ENCODE data around the gene ARID1B. TPM values are rescaled to one million over a fixed set of nuclear protein-coding genes. Genes with fewer than 3 reads are reported as not detected.
"Not testable (repeated sequence)": the region's sequence is repeated elsewhere in the genome, so short reads cannot be mapped to it uniquely, and the experiment has no call there.

ARID1B gene
- total RNA-seq, 2 donors from 2014 or later, result 74.0 to 110 TPM

GRCh38 chr6:156943816-156944215, 166.6 kb downstream of the ARID1B start:
- H3K4me1 ChIP-seq (ENCODE audit: control insufficient read depth, insufficient read depth, low read length), result peaks cover 3% of the 10 kb centered on the region
- TF ChIP-seq CTCF (conservative IDR thresholded peaks at IDR 0.05), result no peak
- H3K4me3 ChIP-seq (ENCODE audit: low read length), result no peak overlapping the region
- peak overlapping the region; percentile 54 for H3K27ac ChIP-seq (ENCODE audit: low read depth, low read length)
- Mint-ChIP-seq H3K27me3 (ENCODE audit: insufficient read depth) (no peaks in the 10 kb centered on the region), H3K9me3 (no peaks in the 10 kb centered on the region), H3K27ac (peak overlapping the region; percentile 37), H3K4me3 (no peak overlapping the region), H3K4me1 (peaks cover 29% of the 10 kb centered on the region), H3K36me3 (ENCODE audit: low read depth) (no peaks in the 10 kb centered on the region)
- no peaks in the 10 kb centered on the region for H3K36me3 ChIP-seq (ENCODE audit: control insufficient read depth, insufficient read depth, low read length)
- 74 to 82% methylated on average over 3 to 4 of the region's 4 CpGs for WGBS, 2 experiments (ENCODE audit: insufficient coverage in 1 of 2, insufficient read length in 1 of 2)
- DNase-seq, result no peak
- no peaks in the 10 kb centered on the region for H3K27me3 ChIP-seq (ENCODE audit: control insufficient read depth, insufficient read depth, low read length, poor library complexity, severe bottlenecking)
- no peaks in the 10 kb centered on the region for H3K9me3 ChIP-seq (ENCODE audit: control insufficient read depth, low read length)
- H3K9ac ChIP-seq (ENCODE audit: extremely low read depth, low read length, poor library complexity, severe bottlenecking), result no peak overlapping the region

GRCh38 chr6:156944412-156944811, 167.2 kb downstream of the ARID1B start:
- Mint-ChIP-seq H3K27me3 (ENCODE audit: insufficient read depth) (no peaks in the 10 kb centered on the region), H3K27ac (peak overlapping the region; percentile 37), H3K4me1 (peaks cover 35% of the 10 kb centered on the region), H3K36me3 (ENCODE audit: low read depth) (no peaks in the 10 kb centered on the region), H3K9me3 (no peaks in the 10 kb centered on the region), H3K4me3 (no peak overlapping the region)
- Histone ChIP-seq H3K36me3 (ENCODE audit: control insufficient read depth, insufficient read depth, low read length) (no peaks in the 10 kb centered on the region), H3K27me3 (ENCODE audit: control insufficient read depth, insufficient read depth, low read length, poor library complexity, severe bottlenecking) (no peaks in the 10 kb centered on the region), H3K9ac (ENCODE audit: extremely low read depth, low read length, poor library complexity, severe bottlenecking) (no peak overlapping the region), H3K27ac (ENCODE audit: low read depth, low read length) (peak overlapping the region; percentile 54), H3K9me3 (ENCODE audit: control insufficient read depth, low read length) (no peaks in the 10 kb centered on the region), H3K4me3 (ENCODE audit: low read length) (no peak overlapping the region), H3K4me1 (ENCODE audit: control insufficient read depth, insufficient read depth, low read length) (peaks cover 3% of the 10 kb centered on the region)
- DNase-seq, result no peak
- 62 to 75% methylated on average over 1 to 6 of the region's 6 CpGs for WGBS, 2 experiments (ENCODE audit: insufficient coverage in 1 of 2, insufficient read length in 1 of 2)
- no peak for TF ChIP-seq CTCF (conservative IDR thresholded peaks at IDR 0.05)

- 86 to 97% methylated on average over 5 to 6 of the region's 6 CpGs for WGBS, 2 experiments (ENCODE audit: insufficient coverage in 1 of 2, insufficient read length in 1 of 2)
- not testable (repeated sequence) for H3K27ac ChIP-seq (ENCODE audit: low read depth, low read length); H3K9me3 ChIP-seq (ENCODE audit: control insufficient read depth, low read length); H3K36me3 ChIP-seq (ENCODE audit: control insufficient read depth, insufficient read depth, low read length); H3K27me3 Mint-ChIP-seq (ENCODE audit: insufficient read depth); H3K4me3 ChIP-seq (ENCODE audit: low read length); H3K4me3 Mint-ChIP-seq; H3K9ac ChIP-seq (ENCODE audit: extremely low read depth, low read length, poor library complexity, severe bottlenecking); H3K27me3 ChIP-seq (ENCODE audit: control insufficient read depth, insufficient read depth, low read length, poor library complexity, severe bottlenecking); H3K4me1 ChIP-seq (ENCODE audit: control insufficient read depth, insufficient read depth, low read length); DNase-seq; H3K36me3 Mint-ChIP-seq (ENCODE audit: low read depth); H3K9me3 Mint-ChIP-seq
- peak overlapping the region; percentile 37 for H3K27ac Mint-ChIP-seq
- H3K4me1 Mint-ChIP-seq, result peaks cover 25% of the 10 kb centered on the region
These were observed 168.6 kb downstream of the ARID1B start for GRCh38 chr6:156945789-156946172.

- no peak overlapping the region for H3K27ac ChIP-seq (ENCODE audit: low read depth, low read length)
- no peak overlapping the region for H3K4me3 ChIP-seq (ENCODE audit: low read length)
- no peaks in the 10 kb centered on the region for H3K9me3 ChIP-seq (ENCODE audit: control insufficient read depth, low read length)
- Mint-ChIP-seq H3K36me3 (ENCODE audit: low read depth) (no peaks in the 10 kb centered on the region), H3K9me3 (no peaks in the 10 kb centered on the region), H3K27me3 (ENCODE audit: insufficient read depth) (no peaks in the 10 kb centered on the region), H3K4me3 (no peak overlapping the region), H3K27ac (peak overlapping the region; percentile 20), H3K4me1 (peaks cover 25% of the 10 kb centered on the region)
- H3K36me3 ChIP-seq (ENCODE audit: control insufficient read depth, insufficient read depth, low read length), result no peaks in the 10 kb centered on the region
- DNase-seq, result no peak
- no peaks in the 10 kb centered on the region for H3K27me3 ChIP-seq (ENCODE audit: control insufficient read depth, insufficient read depth, low read length, poor library complexity, severe bottlenecking)
- no peak overlapping the region for H3K9ac ChIP-seq (ENCODE audit: extremely low read depth, low read length, poor library complexity, severe bottlenecking)
- 66 to 75% methylated on average over 7 of the region's 7 CpGs for WGBS, 2 experiments (ENCODE audit: insufficient coverage in 1 of 2, insufficient read length in 1 of 2)
- TF ChIP-seq CTCF (conservative IDR thresholded peaks at IDR 0.05), result no peak
- no peaks in the 10 kb centered on the region for H3K4me1 ChIP-seq (ENCODE audit: control insufficient read depth, insufficient read depth, low read length)
These were observed 169.3 kb downstream of the ARID1B start for GRCh38 chr6:156946370-156946936.

All from endodermal cell (in vitro differentiated cells).